HS-5 (cell line): ENCODE measurements around the gene PIGS.

ENCODE experiments used
- DNase-seq: peaks from one replicate; pipeline ENCODE4 v3.0.0-alpha.2; 2012; ENCODE audit warnings: low read depth

The PIGS gene

DNA sequence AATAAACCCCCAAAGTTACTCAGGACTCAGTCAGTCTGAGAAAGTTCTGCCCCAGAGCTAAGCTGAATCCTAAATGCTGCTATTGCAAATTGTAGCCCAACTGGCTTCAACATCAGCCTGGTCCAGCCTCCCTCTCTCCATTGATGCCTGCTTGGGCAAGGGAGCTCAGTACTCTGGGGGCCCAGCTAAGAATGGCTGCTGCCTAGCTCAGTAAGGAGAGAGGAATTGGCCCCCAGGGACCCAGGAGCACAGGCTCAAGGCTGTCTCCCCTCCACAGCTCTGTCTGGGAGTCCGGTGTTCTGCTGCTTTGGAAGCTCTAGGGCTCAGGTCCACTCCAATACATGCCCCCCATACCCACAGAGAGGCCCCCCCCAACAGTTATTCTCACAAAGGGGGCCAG lies 20.5 kb downstream of the PIGS start:
- DNase-seq: no peak

GRCh38 chr17:28549236-28550132 lies 21.8 kb downstream of the PIGS start:
- DNase-seq: no peak

- DNase-seq: no peak
These were observed 22.8 kb downstream of the PIGS start for GRCh38 chr17:28548417-28549130.

DNA sequence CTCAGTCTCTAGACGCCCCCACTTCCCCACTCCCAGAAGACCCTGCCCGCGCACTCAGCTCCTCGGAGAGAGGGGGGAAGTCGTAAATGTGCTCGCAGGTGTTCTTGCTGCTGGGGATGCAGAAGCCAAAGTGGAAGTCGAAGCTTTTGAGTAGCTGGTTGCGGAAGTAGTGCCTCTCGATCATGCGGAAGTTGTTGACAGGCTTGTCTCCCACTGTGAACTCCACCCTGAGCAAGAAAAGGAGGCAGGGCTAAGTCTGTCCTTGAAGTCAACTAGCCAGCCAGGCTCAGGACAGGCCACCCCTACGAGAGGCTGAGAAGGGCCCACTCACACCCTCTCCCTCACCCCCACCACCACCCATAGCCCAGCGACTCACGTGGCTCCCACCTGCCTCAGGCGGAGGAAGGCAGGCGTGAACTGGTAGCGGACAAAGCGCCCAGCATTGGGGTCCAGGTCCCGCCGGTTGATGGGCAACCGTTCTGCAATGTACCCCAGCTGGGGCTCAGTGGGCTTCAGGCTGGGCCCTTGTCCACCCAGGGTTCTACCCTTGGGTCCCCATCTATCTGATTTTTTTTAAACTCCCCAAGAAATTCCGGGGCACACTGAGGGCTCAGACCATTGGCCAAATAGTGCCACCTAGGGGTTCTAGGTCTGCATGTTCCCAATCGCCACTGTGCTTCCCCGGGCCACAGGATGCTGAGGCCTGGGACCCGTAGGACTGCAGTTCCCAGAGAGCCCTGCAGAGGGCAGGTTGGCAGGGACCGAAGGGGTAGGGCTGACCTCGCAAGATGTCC lies 23.5 kb downstream of the PIGS start:
- no peak for DNase-seq

DNA sequence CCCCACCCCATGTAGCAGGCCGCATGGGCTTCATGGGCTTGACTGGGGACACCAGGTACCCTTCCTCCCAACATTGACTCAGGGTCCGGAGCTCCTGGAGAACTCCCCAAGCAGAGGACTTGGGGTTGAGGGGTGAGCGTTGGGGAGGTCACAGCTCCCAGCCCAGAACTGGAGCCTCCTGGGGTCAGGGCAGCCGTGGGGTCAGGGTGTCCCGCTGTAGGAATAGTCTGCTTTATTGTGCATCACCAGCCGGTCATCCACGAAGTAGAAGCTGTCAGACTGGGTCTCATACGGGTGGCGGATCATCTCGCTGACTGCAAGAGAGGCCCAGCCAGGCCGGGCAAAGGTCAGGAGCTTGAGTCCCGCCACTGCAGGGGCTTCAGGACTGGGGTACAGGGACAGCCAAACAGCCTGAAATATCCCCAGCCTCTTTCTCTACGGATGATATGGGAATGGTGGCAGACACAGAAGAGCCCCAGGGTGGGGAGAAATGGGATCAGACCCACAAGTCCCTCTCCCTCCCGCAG lies 24.2 kb downstream of the PIGS start:
- DNase-seq: no peak

DNA sequence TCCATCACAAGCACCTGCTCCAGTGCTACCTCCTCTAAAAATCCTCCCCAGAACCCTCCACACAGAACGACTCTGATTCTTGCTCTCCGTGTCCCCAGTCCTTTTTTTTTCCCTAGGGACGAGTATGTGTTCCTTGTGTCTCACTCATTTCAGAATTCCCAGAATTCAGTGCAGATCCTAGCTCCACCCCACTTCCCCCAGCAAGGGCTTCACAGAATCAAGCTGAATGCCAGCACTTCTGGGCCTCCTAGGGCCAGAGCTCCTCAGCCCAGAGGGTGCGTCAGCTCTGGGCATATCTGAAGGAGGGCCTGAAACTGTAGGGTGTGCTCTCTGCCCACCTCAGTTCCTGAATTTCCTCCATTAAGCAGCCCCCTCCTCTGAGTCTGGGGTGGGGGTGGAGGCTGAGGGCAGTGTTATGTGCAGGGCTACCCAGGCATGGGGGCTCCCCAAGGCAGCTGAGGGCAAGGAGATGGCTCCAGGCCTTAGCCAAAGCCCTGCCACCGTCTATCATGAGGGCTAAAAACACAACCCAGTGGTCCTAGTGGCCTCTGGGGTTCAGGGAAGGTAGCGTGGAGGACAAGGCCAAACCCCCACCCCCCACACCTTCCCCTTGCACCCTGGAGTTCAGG lies 25.4 kb downstream of the PIGS start:
- no peak for DNase-seq

GRCh38 chr17:28545141-28545503 lies 26.2 kb downstream of the PIGS start:
- no peak for DNase-seq

DNA sequence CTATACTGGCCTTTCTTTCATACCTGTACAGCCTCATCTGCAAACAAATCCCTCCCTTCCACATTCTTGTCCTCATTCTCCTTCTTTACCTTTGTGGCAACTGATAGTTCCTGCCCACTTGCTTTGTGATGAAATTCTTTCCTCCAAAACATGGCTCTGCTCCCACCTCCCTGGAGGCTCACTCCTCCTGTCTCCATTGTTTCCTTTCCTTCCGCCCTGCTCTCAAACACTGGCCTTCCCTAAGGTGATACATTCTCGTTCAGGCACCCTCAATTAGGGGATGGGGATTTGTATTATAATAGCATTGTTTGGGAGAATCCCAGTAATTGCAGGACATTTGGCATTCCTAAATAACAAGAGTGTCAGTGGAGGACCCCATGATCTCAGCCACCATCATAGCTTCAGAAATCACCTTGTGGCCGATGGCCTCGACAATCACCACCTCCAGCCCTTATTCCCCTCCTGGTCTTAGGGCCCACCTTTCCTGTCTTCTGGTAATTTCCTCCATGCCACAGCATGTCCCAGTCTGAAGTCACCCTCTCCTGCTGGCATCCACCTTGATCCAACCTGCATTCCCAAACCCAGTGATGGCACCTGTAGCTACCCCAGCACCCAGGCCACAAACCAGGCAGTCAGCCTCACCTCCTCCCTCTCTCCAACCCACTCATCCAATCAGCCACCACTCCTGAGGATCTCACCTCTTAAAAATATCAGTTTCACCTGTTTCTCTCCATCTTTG lies 26.8 kb downstream of the PIGS start:
- DNase-seq: no peak

- DNase-seq: no peak
These were observed 29.9 kb downstream of the PIGS start for GRCh38 chr17:28541439-28541838.

GRCh38 chr17:28540231-28540630 lies 31.1 kb downstream of the PIGS start:
- no peak for DNase-seq

DNA sequence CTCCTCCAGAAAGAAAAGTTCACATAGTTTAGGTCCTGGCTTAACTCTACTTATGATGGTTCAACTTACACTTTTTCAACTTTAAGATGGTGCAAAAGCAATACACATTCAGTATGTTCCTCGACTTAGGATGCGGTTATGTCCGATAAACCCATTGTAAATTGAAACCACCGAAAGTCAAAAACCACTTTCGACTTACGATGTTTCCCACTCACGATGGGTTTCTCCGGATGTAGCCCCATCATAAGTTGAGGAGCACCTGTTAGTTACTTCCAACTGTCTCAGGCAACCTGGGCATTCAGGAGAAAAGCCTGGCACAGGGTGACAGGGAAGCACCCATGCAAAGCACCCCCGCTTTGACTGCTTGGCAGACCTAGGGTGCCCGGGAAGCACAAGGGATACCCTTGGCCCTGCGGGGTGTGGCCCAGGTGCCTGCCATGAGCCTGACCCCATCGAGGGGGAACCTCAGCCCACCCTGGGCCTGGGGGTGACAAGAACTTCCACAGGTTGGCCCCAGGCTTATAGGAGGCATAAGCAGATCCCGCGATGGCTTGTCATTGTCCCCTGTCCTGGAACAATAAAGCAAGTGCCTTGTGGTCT lies 32.9 kb downstream of the PIGS start:
- no peak for DNase-seq

GRCh38 chr17:28537219-28537610 lies 34.1 kb downstream of the PIGS start:
- no peak for DNase-seq

DNA sequence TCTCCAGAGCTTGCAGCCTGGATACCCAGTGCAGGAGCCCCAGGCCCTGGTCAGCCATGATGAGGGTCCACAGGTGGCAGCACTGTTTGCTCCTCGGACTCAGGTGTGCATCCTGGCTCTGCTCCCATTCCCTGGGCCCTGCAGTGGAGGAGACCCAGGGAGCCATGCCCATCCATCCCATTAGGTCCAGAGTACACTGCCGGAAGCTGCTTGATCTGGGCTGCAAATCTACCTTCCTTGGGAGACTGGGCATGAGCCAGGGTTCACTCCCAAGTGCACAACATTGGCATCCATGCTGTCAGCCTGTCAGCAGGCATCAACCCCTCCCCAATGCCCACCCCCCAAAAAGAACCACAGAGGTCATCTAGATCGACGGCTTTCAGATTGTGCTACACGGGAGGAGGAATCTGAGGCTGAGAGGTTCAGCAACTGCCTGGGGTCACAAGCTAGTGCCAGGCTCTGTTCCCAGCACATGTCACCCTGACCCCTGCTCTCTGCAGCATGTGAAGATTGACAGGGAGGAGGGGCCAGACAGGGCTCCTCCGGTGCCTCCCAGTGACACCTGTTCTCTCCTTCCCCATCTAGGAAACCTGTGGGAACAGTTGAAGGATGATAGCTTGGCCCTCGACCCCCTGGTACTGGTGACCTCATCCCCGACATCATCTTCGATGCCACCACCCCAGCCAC lies 34.6 kb downstream of the PIGS start:
- DNase-seq: no peak

DNA sequence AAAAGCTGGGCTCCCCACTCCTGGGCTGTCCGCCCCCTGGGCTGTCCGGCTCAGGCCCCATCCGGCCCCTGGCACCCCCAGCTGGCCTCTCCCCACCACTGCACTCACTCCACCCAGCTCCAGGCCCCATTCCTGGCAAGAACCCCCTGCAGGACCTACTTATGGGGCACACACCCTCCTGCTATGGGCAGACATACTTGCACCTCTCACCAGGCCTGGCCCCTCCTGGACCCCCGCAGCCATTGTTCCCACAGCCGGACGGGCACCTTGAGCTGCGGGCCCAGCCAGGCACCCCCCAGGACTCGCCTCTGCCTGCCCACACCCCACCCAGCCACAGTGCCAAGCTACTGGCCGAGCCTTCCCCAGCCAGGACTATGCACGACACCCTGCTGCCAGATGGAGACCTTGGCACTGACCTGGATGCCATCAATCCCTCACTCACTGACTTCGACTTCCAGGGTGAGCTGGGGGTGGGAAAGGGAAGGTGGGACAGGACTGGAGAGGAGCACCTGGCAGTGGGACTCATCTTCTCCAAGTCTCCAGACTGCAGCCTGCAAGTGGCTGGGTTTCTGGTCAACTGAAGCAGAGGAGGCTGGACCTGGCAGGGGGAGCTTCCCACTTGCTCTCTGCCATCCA lies 36.5 kb downstream of the PIGS start:
- no peak for DNase-seq

DNA sequence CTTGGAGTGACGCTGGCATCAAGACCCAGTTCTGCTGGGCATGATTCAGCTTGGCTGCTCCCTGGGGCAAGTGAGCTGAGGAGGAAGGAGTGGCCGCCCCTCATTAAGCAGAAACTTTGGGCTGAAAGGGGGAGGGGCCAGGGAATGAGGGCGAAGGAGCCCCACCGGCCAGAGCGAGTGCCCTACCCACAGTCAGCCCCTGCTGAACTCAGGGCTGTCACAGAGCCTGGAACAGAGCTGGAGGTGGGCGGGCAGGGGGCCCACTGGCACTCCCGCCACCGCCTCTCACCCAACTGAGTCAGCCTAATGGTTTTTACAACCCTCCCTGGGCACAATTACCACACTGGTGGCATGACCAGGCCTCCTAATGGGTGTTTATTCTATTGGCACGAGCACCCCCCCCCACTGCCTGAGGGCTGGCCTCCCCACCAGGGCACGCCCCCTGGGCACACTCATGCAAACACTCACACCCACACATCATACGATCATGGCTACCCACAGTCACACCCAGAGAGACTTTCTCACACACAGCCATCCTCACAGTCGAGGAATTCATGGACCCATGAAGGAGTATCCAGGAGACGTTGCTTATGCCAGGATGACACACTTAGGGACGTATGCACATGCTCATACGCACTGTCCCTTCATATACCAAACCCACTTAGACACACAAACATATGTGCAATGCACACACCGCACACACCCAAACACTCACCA lies 38.1 kb downstream of the PIGS start:
- no peak for DNase-seq

DNA sequence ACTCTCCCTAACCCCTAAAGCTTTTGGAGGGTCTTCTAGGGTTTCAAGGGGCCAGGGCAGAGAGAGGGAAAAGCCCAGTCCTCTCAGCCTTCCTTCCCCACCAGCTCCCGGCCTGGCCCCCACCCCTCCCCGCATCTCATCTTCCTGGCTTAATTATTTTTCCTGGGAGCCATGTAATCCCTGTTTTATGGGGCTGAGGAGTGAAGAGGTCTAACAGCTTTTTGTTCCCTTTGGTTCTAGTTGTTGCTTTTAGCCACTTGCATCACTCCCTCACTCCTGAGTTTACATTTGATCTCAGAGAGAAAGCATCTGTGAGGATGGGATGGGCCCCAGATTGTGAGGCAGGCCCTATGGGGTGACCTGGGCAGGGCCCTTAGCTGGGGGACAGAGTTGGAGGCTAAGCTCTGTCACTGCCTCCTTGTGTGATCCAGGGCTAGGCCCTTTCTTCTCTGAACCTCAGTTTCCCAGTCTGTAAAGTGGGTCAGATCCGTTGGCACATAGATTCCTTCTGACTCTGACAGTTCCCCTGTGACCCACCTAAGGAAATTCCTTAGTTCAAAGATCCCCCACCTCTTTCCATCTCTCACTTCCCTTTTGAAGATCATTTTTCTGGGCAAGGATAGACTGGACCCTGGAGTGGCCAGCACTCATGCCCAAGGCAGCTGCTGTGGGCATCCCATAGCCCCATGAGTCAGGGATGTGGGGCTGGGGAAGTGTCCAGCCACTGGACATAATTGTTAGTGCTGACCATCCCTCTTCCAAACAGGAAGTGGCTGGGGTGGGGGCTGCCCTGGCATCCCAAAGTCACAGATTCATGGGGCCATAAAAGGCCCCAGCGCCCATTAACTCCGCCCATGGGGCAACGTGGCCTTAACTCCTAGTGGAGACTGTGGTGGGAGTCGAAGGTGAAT lies 39.0 kb downstream of the PIGS start:
- no peak for DNase-seq

DNA sequence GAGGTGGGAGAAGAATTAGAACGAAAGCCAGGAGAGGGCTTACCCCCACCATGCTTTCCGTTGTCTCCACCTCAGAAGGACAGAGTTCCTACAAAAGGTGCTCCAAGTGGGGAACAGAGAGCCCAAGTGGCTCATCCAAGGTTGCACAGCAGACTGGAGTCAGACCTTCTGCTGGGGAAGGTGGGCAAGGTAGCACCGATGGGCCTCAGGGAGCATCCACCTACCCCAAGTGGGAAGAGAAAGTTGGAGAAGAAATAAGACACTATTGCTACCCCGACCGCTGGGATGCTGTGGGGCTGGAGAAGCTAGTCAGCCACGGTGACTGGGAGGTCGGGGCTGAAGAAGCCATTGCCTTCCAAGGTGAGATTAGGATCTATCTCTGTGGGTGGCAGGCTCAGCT lies 40.4 kb downstream of the PIGS start:
- DNase-seq: no peak

DNA sequence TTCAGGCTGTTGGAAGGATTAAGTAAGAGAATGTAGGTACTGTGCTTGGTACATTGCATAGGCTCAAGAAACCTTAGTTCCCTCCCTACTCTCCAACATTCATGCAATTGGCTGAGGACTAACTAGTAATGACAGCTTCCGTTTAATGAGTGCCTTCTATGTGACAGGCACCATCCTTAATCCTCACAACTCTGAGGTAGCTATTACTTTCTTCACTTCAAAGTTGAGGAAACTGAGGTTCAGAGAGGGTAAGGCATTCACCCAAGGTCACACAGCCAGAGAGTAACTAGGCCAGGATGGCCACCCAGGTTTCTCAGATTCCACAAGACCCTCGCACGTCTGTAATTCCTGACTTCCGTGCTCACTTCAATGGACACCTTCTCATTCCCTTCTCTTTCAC lies 41.1 kb downstream of the PIGS start:
- no peak for DNase-seq
